ENCODE results near the gene KCTD12. TPM values are rescaled to one million over a fixed set of nuclear protein-coding genes. Genes with fewer than 3 reads are reported as not detected.
A peak's percentile ranks its signal among the peaks of the same experiment; 100 is the strongest.

Gene KCTD12
- total RNA-seq, 1 experiment from 2014 or later: 6.7 TPM

DNA sequence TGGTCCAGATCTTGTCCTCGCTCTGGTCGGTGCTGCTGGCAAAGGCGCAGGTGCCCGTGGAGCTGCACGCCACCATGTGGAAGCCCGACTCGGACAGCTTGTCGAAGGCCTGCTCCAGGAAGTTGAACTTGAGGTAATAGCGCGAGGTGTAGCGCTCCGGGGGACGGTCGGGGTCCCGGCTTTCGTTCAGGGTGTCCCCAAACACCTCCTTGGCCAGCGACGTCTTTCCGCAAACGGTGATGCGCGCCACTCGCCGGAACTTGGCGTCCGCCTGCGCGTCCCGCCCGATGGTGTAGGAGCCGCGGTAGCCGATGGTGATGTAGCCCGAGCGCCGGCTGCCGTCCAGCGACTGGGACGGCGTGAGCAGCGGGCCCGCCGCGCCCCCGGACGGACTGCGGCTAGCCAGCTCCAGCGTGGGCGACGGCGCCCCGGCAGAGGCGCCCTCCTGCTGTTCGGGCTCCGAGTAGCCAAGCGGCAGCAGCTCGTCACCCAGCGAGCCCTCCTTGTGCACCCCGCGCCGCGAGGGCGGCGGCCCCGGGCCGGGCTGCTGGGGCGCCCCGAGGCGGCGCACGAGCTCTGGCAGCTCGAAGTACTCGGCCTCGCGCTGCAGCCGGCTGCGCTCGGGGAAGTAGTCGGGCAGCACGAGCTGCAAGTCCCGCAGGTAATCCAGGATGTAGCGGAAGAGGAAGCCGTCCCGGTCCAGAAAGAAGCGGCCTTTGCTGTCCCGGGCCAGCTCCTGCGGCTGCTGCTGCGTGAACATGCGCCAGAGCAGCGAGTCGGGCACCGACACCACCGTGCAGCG lies 801 bp downstream of the KCTD12 start (continued):
- TF ChIP-seq ZNF281 (CRISPR knock-in tag; IDR thresholded peaks at IDR 0.05): no peak
- TF ChIP-seq ZNF232 (CRISPR knock-in tag; IDR thresholded peaks at IDR 0.05): peak; percentile 90; the same call in 1 of the 2 replicates
- TF ChIP-seq NFE2L1 (CRISPR knock-in tag; IDR thresholded peaks at IDR 0.05): peak; percentile 62; the same call in 1 of the 2 replicates
- TF ChIP-seq FOXK1 (CRISPR knock-in tag; IDR thresholded peaks at IDR 0.05): peak; percentile 66; the same call in 1 of the 2 replicates
- no peak for TF ChIP-seq GRHL2 (CRISPR knock-in tag; IDR thresholded peaks at IDR 0.05; ENCODE audit: insufficient replicate concordance, severe bottlenecking)
- no peak for TF ChIP-seq IRF2 (CRISPR knock-in tag; IDR thresholded peaks at IDR 0.05; ENCODE audit: borderline replicate concordance, low read depth)
- TF ChIP-seq, protein P1, sequence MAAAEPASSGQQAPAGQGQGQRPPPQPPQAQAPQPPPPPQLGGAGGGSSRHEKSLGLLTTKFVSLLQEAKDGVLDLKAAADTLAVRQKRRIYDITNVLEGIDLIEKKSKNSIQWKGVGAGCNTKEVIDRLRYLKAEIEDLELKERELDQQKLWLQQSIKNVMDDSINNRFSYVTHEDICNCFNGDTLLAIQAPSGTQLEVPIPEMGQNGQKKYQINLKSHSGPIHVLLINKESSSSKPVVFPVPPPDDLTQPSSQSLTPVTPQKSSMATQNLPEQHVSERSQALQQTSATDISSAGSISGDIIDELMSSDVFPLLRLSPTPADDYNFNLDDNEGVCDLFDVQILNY (CRISPR knock-in tag; IDR thresholded peaks at IDR 0.05): no peak; the same call in 1 of the 2 replicates
- TF ChIP-seq, protein P2, sequence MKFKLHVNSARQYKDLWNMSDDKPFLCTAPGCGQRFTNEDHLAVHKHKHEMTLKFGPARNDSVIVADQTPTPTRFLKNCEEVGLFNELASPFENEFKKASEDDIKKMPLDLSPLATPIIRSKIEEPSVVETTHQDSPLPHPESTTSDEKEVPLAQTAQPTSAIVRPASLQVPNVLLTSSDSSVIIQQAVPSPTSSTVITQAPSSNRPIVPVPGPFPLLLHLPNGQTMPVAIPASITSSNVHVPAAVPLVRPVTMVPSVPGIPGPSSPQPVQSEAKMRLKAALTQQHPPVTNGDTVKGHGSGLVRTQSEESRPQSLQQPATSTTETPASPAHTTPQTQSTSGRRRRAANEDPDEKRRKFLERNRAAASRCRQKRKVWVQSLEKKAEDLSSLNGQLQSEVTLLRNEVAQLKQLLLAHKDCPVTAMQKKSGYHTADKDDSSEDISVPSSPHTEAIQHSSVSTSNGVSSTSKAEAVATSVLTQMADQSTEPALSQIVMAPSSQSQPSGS (CRISPR knock-in tag; IDR thresholded peaks at IDR 0.05; ENCODE audit: borderline replicate concordance, low read depth): no peak
- no peak for TF ChIP-seq PRRX2 (CRISPR knock-in tag; IDR thresholded peaks at IDR 0.05)
- TF ChIP-seq ATF1 (CRISPR knock-in tag; IDR thresholded peaks at IDR 0.05): peak; percentile 57; the same call in 1 of the 2 replicates
- TF ChIP-seq, protein P3, sequence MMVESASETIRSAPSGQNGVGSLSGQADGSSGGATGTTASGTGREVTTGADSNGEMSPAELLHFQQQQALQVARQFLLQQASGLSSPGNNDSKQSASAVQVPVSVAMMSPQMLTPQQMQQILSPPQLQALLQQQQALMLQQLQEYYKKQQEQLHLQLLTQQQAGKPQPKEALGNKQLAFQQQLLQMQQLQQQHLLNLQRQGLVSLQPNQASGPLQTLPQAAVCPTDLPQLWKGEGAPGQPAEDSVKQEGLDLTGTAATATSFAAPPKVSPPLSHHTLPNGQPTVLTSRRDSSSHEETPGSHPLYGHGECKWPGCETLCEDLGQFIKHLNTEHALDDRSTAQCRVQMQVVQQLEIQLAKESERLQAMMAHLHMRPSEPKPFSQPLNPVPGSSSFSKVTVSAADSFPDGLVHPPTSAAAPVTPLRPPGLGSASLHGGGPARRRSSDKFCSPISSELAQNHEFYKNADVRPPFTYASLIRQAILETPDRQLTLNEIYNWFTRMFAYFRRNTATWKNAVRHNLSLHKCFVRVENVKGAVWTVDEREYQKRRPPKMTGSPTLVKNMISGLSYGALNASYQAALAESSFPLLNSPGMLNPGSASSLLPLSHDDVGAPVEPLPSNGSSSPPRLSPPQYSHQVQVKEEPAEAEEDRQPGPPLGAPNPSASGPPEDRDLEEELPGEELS (CRISPR knock-in tag; IDR thresholded peaks at IDR 0.05): no peak; the same call in none of the 2 replicates
- TF ChIP-seq SOX15 (CRISPR knock-in tag; IDR thresholded peaks at IDR 0.05): no peak
- TF ChIP-seq FOXJ3 (CRISPR knock-in tag; IDR thresholded peaks at IDR 0.05; ENCODE audit: borderline replicate concordance): no peak
- TF ChIP-seq ATF6 (CRISPR knock-in tag; IDR thresholded peaks at IDR 0.05): no peak
- no peak for TF ChIP-seq SMAD4 (CRISPR knock-in tag; IDR thresholded peaks at IDR 0.05)
- TF ChIP-seq ETV6 (CRISPR knock-in tag; IDR thresholded peaks at IDR 0.05): peak; percentile 81
- TF ChIP-seq ZMAT4 (CRISPR knock-in tag; IDR thresholded peaks at IDR 0.05): no peak

Measured in WTC11 (cell line).